Right lobe of liver (tissue), 6 donors: ENCODE data around the gene RAB28. TPM values are rescaled to one million over a fixed set of nuclear protein-coding genes. Genes with fewer than 3 reads are reported as not detected.

Source experiments
- ATAC-seq, 4 donors: fragments of 200-7000 bp; cut with Tn5 transposase; one replicate each; pipeline ENCODE4 v1.9.1; 2020; ENCODE audit warnings: mild to moderate bottlenecking in 4 of 4, moderate library complexity in 4 of 4
- DNase-seq, 3 donors: peaks; one replicate each; pipeline ENCODE4 v3.0.0-alpha.2; 2020
- H3K27ac ChIP-seq, 3 donors: fragments of 200-600 bp; one replicate each; pipeline ENCODE4 v1.8.0; 2022
- H3K27me3 ChIP-seq, 2 donors: fragments of 200-600 bp; one replicate each; pipeline ENCODE4 v1.8.0; 2022
- H3K36me3 ChIP-seq, 4 donors: fragments of 200-600 bp; sonication (generic) in 1 of 4; one replicate each; pipeline versions ENCODE4 v1.5.1 to v1.8.0; 2017 to 2022; ENCODE audit warnings: control low read depth in 1 of 4
- H3K4me1 ChIP-seq, 4 donors: fragments of 200-600 bp; sonication (generic) in 1 of 4; one replicate each; pipeline versions ENCODE4 v1.5.1 to v1.8.0; 2017 to 2022; ENCODE audit warnings: control low read depth in 1 of 4
- H3K4me3 ChIP-seq, 3 donors: fragments of 200-600 bp; one replicate each; pipeline ENCODE4 v1.8.0; 2022
- H3K9me3 ChIP-seq, 4 donors: fragments of 200-600 bp; sonication (generic) in 1 of 4; one replicate each; pipeline versions ENCODE4 v1.5.1 to v1.8.0; 2017 to 2022; ENCODE audit warnings: control low read depth in 1 of 4
- POLR2A ChIP-seq: fragments of 450-650 bp; IDR thresholded peaks from one replicate; pipeline ENCODE4 v1.6.1; 2017; ENCODE audit warnings: antibody characterized with exemption, mild to moderate bottlenecking
- WGBS: methylation state at CpG from one replicate; pipeline ENCODE4 v1.1.6; 2018; ENCODE audit warnings: low coverage, low lambda C conversion rate; ENCODE audit not compliant: insufficient coverage; ENCODE audit errors: missing lambda C conversion rate; 5-methylcytosine and 5-hydroxymethylcytosine counted together
- intact Hi-C, 2 donors: fragments of 100-400 bp; cut with DNase I; formaldehyde crosslinking; loops; one replicate each; pipeline versions ENCODE4 v1.11.2 to v1.14.1; 2022
- total RNA-seq, 6 experiments: library from RNA; depleted of rRNA in 2 of 6; stranded (reverse); fragments of >200 nt in 2 of 6; fragmentation: NEBNext Ultra II Directional in 3 of 6; extraction: Animal tissue kit (Norgen Biotek cat#: 25700) in 3 of 6; gene quantifications; one replicate each; pipeline versions ENCODE4 v1.1.0 to v1.2.4, GENCODE V29; 2016 to 2023
- TF ChIP-seq, protein P1 (sequence below), 4 donors: fragments of 200-600 bp in 3 of 4; fragments of 450-650 bp in 1 of 4; IDR thresholded peaks; one replicate each; pipeline versions ENCODE4 v1.5.1 to v1.8.0; 2016 to 2022; ENCODE audit warnings: antibody characterized with exemption in 4 of 4, mild to moderate bottlenecking in 2 of 4
- donor health status: DM: no; HTN: yes; CAD: no.
- donor health status: DM: no; HTN: no; CAD: no.
- donor health status: DM: no; HTN: no; CAD: no.
- donor health status: DM: no; HTN: yes; CAD: no.
- donor health status: DM: no; HTN: yes; CAD: no.

The RAB28 gene
- total RNA-seq, 6 experiments from 2014 or later: 3.8 to 5.8 (median 5.1) TPM

DNA sequence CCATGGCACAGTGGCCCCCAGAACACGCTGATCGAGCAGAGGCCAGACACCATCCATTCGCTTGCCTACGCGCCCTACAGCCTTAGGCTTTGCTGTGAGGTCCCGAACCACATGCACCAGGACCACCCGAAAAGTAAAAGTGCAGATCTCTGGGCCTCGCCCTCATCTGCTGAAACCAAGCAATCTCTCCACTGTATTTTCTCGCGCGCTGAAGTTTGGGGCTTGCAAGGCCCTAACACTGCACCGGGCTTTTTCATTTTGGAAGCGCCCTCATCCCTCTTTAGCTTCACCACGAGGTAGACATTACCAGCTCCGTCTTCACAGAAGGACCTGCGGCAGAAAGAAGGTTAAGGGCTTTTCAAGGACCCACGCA is 39.0 kb upstream of the RAB28 start:
- Histone ChIP-seq H3K4me3 (no peak overlapping the region), H3K27ac (no peak overlapping the region), H3K36me3 (no peaks in the 10 kb centered on the region), H3K9me3 (no peaks in the 10 kb centered on the region), H3K4me1 (no peaks in the 10 kb centered on the region), H3K27me3 (peaks cover 0 to 18% of the 10 kb centered on the region in 2 donors)
- no peak for TF ChIP-seq POLR2A
- TF ChIP-seq, protein P1, sequence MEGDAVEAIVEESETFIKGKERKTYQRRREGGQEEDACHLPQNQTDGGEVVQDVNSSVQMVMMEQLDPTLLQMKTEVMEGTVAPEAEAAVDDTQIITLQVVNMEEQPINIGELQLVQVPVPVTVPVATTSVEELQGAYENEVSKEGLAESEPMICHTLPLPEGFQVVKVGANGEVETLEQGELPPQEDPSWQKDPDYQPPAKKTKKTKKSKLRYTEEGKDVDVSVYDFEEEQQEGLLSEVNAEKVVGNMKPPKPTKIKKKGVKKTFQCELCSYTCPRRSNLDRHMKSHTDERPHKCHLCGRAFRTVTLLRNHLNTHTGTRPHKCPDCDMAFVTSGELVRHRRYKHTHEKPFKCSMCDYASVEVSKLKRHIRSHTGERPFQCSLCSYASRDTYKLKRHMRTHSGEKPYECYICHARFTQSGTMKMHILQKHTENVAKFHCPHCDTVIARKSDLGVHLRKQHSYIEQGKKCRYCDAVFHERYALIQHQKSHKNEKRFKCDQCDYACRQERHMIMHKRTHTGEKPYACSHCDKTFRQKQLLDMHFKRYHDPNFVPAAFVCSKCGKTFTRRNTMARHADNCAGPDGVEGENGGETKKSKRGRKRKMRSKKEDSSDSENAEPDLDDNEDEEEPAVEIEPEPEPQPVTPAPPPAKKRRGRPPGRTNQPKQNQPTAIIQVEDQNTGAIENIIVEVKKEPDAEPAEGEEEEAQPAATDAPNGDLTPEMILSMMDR (IDR thresholded peaks at IDR 0.05): no peak
- intact Hi-C loops: no loop called here
- DNase-seq (no peak), ATAC-seq (peak in 1 of 4 donors; percentile 26)
- 3% methylated on average over 6 of the region's 17 CpGs for WGBS

DNA sequence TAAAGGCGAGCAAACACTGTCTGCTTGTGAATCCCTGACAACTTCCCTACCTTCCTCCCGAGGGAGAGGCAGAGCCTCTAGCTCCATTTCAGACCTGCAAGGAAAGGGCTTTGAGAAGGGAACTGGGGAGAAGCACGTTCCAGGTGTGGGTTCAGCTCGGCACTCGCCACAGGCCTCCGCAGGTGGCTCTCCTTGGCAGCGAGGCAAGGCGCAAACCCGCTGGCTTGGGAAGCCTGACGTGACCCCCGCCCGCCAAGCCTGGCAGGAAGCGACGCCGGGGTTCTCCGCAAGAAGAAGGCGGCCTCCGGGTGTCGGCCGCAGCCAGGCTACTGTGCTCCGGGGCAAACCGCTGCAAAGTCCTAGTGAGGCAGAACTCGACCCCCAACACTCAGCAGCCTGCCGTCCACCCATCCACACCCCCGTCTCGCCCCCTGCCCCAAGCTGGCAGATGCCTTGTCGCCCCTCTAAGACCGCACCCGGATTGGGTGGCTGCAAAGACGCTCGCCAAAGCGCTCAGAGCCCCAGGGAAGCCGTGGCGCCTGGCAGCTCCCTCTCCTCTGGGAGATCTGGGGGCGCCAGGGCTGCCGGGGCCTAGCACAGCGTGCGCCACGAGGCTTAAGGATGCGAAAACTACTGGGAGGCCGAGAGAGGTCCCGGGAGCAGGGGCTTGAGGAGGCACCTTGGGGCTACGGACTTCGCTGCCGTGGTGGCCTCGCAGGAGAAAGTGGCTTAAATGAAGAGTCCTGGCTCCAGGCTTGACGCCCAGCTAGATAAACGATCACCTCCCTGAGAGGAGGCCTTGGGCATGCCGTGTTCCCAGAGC is 38.4 kb upstream of the RAB28 start:
- peak in 2 of 4 donors; percentile 23 to 25 for ATAC-seq

DNA sequence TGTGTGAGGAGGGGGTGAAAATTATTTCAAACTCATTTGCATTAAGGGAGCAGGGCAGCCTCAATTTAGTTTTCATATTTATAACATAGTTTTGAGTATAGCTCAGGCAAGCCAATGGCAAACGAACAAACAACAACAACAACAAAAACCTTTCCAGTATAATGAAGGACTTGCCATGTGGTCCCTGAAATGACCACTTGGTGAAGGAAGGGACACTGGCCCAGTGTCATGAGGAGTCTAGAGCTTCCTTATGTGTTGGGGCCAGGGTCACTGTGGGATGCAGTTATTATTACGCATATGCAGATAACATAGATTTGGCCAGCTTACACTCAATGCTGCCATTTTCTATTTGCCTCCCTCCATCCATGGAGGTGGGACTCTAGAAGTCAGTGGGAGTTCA is 36.9 kb upstream of the RAB28 start:
- WGBS: 49% methylated on average over 2 of the region's 2 CpGs
- peaks cover 0 to 14% of the 10 kb centered on the region in 2 donors for H3K27me3 ChIP-seq

More for the DNA sequence above, 38.4 kb upstream of the RAB28 start:
- no peaks in the 10 kb centered on the region for H3K36me3 ChIP-seq
- TF ChIP-seq, protein P1 (IDR thresholded peaks at IDR 0.05): no peak
- TF ChIP-seq POLR2A: no peak
- H3K4me3 ChIP-seq: no peak overlapping the region
- no peak for DNase-seq
- H3K9me3 ChIP-seq: no peaks in the 10 kb centered on the region
- intact Hi-C loops: no loop called here
- no peak overlapping the region for H3K27ac ChIP-seq
- WGBS: 4% methylated on average over 10 of the region's 49 CpGs
- no peaks in the 10 kb centered on the region for H3K4me1 ChIP-seq
- H3K27me3 ChIP-seq: peaks cover 0 to 18% of the 10 kb centered on the region in 2 donors

DNA sequence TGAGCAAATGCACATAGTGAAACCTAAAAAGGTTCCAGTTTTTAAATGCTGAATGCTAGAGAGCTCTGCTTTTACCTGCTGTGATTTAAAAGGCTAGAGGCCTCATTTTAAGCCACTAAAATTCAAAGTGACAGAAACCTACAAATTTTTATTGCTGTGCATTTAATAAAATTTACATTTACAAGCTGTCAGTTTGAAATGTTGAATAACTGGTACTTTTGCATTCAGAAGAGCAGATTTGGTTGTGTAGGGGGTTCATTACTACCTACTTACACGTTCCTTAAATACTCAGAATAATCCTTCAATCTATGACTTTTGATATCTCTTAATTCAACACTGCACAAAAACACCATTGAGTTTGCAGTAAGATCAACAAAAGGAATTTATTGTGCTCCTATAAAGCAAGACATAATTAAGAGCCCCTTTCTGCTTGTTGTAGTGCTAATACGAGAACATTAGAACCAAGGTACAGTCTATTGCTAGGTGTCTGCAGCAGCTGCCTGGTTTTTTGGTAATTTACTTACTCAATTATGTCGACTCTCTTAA is 32.2 kb upstream of the RAB28 start:
- no peaks in the 10 kb centered on the region for H3K9me3 ChIP-seq
- intact Hi-C loops: no loop called here
- ATAC-seq: no peak

More for the DNA sequence above, 36.9 kb upstream of the RAB28 start:
- no peak for ATAC-seq
- TF ChIP-seq POLR2A: no peak
- TF ChIP-seq, protein P1 (IDR thresholded peaks at IDR 0.05): no peak
- Histone ChIP-seq H3K36me3 (no peaks in the 10 kb centered on the region), H3K4me3 (no peak overlapping the region), H3K4me1 (no peaks in the 10 kb centered on the region), H3K9me3 (no peaks in the 10 kb centered on the region), H3K27ac (no peak overlapping the region)
- intact Hi-C loops: no loop called here
- no peak for DNase-seq

More for the DNA sequence above, 32.2 kb upstream of the RAB28 start:
- no peak for TF ChIP-seq POLR2A
- TF ChIP-seq, protein P1 (IDR thresholded peaks at IDR 0.05): no peak
- 75% methylated on average over 3 of the region's 3 CpGs for WGBS
- Histone ChIP-seq H3K27ac (no peak overlapping the region), H3K4me1 (no peaks in the 10 kb centered on the region), H3K36me3 (no peaks in the 10 kb centered on the region), H3K27me3 (no peaks in the 10 kb centered on the region), H3K4me3 (no peak overlapping the region)
- no peak for DNase-seq
